Measurements from ENCODE around the gene AP5B1.
A peak's percentile ranks its signal among the peaks of the same experiment; 100 is the strongest.

DNA sequence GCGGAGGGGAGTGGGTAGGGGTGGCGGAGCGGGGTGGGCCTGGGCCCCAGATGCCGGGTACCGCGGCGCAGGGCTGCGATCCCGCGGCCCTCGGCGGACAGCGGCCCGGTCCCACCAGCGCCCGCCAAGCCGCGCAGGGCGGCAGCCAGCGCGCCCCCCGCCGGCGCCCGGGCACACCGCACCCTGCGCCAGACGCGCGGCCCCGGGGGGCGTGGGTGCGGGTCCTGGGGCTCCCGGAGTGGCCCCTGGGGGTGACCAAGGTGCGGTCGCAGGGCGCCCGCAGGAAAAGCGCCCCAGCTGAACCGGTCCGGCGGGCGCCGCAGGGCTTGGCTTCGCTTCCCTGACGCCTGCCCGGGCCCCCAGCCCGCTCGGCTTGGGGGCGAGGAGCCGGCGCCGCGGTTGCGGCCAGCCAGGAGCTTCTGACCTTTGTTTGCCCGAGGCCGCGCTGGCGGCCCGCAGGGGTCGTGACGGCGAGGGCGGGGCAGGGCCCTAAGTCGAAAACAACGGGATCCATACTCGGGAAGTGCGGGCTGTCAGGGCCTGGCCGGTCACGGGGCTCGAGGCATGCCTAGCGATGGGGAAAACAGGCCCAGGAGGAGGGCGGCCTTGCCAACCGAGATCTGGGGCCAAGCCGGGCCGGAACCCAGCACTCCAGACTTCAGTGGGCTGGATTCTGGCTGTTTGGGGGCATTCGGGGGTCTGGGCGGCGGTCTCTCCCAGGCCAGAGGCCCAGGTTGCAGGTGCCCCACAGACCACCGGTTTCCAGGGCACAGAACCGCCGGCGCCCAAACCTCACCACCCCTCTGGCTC lies 581 bp upstream of the AP5B1 start:
- TF ChIP-seq EP300 (IDR thresholded peaks at IDR 0.05) (no peak), POLR2A (IDR thresholded peaks at IDR 0.05) (no peak)
- TF ChIP-seq, protein P1, sequence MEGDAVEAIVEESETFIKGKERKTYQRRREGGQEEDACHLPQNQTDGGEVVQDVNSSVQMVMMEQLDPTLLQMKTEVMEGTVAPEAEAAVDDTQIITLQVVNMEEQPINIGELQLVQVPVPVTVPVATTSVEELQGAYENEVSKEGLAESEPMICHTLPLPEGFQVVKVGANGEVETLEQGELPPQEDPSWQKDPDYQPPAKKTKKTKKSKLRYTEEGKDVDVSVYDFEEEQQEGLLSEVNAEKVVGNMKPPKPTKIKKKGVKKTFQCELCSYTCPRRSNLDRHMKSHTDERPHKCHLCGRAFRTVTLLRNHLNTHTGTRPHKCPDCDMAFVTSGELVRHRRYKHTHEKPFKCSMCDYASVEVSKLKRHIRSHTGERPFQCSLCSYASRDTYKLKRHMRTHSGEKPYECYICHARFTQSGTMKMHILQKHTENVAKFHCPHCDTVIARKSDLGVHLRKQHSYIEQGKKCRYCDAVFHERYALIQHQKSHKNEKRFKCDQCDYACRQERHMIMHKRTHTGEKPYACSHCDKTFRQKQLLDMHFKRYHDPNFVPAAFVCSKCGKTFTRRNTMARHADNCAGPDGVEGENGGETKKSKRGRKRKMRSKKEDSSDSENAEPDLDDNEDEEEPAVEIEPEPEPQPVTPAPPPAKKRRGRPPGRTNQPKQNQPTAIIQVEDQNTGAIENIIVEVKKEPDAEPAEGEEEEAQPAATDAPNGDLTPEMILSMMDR (IDR thresholded peaks at IDR 0.05), result peak; percentile 14 to 72 (median 57)
